GM21576 (cell line): ENCODE data around the gene INPP5D.
"Not testable (repeated sequence)": the region's sequence is repeated elsewhere in the genome, so short reads cannot be mapped to it uniquely, and the experiment has no call there.

Experiments used
- ATAC-seq: cut with Tn5 transposase; IDR thresholded peaks from one replicate; pipeline ENCODE4 v1.9.1; 2021; ENCODE audit warnings: mild to moderate bottlenecking, moderate library complexity; ENCODE audit not compliant: unreplicated experiment

INPP5D gene

DNA sequence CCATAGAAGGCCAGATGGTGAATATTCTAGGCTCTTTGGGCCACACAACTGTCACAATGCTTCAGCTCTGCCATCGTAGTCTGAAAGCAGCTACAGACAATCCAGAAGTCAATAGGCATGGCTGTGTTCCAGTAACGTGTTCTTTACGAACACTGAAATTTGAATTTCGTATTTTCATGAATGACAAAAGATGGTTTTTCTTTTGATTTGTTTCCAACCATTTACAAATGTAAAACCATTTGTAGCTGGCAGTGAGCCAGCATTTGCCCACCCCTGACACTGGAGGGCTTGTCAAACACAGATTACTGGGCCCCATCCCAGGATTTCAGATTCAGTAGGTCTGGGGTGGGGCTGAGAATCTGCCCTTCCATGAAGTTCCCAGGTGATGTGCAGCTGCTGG lies 108.3 kb downstream of the INPP5D start:
- ATAC-seq = no peak

DNA sequence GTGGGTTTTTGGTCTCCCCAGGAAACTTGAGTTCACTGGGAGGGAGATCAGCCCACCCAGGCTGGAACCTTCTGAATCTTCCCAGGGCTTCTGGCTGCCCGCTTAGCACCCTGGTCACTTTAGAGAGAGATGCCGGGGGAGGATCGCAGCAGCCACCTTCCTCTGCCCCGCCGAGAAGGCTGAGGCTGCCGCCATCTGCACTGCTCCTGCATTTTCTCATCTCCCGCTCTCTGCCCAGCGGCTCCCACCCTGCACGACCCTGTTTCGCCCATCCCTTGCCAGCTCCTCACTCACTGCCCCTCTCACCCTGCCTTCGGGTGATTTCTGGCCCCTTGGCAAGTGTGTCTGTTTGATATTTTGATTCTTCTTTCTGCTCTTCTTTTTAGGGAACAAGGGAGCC lies 108.8 kb downstream of the INPP5D start:
- ATAC-seq = no peak

DNA sequence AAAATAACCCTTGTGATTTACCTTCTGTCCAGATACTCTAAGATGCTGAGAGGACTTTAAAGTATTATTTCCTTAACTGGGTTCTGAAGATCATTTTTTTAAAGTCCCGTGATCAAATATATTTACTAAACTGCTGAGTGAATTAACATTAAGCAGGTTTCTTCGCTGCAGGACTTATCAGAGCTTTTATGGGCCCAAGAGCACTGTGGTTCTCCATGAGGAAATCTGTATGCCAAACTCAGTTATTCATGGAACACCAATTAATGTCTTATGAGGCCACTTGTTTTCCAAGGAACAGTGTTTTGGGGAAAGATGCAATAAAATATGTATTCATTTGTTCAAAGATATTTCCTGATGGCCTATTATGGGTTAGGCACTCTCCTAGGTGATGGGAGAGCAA lies 111.2 kb downstream of the INPP5D start:
- ATAC-seq = no peak

DNA sequence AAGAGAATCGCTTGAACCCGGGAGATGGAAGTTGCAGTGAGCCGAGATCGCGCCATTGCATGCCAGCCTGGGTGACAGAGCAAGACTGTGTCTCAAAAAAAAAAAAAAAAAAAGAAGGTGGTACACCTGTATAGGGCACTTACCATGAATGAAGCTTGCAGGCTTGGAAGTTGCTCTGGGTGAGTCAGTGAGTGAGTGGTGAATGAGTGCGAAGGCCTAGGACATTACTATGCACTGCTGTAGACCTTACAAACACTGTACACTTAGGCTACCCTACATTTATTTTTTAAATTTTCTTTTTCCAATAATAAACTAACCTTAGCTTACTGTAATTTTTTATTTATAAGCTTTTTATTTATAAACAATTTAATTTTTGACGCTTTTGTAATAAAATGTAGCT lies 113.0 kb downstream of the INPP5D start:
- no peak for ATAC-seq

DNA sequence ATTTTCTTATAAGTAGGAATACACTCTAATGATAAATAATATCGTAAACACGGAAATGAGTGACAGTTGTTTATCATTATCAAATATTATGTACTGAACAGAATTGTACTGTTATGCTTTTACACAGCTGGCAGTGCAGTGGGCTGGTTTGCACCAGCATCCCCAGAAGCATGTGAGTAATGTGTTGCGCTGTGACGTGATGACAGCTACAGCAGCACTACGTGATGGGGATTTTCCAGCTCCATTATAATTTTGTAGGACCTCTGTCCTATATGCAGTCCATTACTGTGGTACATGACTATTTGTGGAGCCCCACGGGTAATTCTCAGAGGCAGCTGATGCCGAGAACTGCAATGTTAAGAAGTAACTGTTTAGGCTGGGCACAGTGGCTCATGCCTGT lies 114.0 kb downstream of the INPP5D start:
- ATAC-seq = no peak

DNA sequence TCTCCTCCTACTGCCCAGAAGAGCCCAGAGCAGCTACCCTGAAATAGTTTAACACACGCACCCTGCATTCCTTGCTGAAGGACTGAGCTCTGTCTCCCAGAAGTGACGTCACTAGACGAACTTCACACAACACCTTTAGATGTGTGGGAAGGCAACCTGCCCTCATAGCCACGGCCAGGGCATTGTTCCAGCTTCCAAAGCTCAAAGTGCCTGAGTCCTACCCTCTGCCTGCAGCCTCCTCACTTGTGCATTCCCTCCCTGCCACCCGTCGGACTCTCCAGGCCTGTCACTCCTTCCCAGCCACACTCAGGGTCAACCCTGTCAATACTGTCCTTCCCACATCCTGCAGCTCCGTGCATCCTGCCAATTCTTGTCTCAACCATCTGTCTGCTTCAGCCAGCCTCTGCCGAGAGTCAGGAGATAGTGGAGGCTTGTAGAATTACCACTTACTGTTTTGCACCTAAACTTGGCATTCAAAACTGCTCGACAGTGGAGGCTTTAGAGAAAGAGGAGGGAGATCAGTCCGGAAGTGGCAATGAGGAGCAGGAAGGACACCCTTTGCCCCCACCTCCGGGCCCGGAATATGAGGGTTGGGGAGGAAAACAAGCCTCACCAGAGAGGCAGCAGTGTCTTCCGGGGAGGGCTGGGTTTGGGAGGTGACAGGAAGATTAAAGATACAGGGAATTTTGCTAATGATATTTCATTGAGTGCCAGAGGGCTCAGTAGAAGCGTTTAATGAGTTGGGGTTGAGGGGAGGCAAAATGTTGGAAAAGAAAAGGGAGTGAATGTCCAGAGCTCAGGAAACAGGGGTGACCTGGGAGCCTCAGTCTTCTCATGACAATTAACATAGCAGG lies 119.1 kb downstream of the INPP5D start:
- ATAC-seq = no peak

DNA sequence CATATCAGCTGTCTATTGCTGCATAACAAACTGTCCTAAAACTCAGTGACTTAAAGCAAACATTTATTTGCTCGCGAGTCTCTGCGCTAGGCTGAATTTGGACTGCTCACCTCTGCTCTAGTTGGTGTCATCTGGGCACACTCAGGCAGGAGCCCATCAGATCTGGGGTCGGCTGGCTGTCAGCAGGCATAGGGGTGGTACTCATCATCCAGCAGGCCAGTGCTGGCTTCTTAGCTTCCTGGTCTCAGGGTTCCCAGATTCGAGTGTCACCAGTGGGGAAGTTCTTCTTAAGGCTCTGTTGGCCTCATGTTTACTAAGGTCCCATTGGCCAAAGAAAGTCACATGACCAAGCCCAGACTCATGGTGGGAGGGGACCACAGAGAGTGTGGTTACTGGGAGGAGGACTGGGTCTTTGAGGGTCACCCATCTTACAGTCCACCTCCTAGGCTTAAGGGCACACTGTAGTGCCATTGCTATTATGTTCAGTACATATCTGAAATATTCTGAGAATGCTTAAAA lies 119.8 kb downstream of the INPP5D start:
- no peak for ATAC-seq

DNA sequence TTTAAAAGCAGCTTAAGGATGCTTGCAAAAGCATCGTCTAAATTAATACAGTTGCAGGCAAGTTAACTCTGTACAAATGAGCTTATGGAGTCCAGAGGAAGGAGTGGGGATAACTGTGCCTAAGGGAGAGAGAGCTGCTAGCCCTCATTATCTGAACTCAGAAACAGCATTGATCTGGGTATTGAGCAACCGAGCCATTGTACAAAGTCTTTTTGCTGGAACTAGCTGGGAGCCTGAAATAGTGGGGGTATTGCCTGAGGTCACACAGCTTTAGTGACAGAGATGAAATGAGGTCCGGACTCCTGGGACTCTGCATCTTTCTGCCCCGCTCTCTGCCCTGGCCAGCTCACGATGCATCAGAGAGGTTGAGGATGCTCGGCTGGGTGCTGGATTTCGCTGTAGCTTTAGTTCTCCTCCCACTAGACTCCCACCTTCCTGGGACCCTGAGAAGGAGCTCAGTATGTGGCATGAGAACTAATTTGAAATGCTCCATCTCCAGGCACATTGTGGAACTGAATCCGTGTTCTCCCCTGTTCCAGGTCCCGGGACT lies 123.8 kb downstream of the INPP5D start:
- no peak for ATAC-seq

DNA sequence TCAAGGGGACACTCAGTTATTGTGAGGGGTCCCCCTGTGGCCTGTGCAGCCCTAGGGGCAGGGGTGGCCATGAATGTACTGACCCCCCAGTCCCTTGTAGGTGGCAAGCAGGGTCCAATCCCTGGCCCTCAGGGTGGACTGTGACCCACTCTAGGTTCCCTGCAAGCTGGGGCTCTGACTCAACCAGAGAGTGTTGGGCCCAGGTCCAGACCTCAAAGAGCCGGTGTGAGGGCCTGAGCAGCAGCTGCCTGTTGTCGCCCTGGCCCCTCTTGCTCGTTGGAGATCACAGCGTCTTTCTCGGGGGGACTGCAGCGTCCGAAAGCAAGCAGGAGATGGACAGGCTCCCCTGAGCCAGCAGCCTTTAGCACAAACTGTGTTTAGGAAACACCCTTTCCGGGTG lies 124.5 kb downstream of the INPP5D start:
- ATAC-seq = no peak

DNA sequence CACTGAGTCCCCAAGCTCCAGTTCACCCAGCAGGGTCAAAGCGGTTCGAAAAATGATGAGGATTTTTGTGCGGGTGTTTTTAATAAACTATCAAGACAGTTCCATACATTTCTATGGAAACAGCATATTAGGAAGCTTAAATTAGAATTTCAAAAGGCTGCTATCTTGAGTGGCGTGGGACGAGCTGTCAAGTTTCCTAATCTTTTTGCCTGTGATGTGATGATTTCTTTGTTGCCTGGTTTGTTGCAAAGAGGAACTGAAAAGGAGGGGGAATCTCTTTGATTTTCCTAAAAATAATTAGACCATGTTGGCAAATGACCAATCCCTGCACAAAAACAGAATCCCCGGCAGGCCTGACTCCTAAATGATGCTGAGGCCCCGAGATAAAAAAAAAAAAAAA lies 125.2 kb downstream of the INPP5D start:
- no peak for ATAC-seq

DNA sequence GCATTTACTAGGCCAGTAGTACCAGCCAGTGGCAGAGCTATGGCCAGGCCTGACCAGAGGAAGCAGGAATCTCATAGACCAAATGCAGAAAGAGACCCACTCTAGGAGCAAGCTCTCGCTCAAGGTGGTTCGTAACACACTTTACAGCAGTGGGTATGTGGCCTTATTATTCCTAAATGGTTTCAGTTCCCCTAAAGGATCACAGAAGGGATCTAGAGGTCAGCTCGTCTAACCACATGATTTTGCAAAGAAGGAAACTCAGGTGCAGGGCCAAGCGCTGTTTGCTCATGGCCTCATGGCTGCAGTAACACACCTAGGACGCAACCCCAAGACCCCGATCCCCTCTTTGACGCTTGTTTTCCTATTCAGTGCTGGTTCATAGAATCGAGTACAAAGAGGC lies 125.8 kb downstream of the INPP5D start:
- no peak for ATAC-seq

DNA sequence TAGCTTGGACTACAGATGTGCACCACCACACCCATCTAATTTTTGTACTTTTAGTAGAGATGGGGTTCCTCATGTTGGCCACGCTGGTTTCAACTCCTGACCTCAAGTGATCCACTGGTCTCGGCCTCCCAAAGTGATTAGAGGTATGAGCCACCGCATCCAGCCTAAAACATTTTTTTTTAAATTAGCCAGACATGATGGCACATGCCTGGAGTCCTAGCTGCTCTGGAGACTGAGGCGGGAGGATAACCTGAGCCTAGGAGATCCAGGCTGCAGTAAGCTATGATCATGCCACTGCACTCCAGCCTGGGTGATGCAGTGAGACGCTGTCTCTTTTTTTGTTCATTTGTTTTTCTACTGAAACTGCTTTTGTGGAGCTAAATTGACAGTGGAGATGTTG lies 126.7 kb downstream of the INPP5D start:
- ATAC-seq = no peak

DNA sequence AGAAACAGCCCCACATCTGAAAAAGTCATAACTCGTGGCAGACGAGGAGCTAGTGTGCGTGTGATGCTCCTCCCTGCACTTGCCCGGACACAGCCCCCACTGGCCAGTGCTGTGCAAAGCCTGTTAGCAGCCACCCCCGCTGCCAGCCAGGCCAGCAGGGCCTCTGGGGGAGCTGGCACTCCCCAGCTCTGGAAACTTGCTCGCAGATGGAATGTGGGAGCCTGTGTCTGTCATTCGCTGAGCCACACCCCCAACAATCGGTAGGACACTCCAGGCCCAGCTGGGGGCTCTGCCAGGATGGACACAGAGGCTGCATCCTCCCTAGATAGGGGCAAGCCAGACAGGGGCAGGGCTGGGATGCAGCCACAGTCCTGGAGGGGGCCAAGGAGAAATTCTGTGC lies 128.9 kb downstream of the INPP5D start:
- no peak for ATAC-seq

DNA sequence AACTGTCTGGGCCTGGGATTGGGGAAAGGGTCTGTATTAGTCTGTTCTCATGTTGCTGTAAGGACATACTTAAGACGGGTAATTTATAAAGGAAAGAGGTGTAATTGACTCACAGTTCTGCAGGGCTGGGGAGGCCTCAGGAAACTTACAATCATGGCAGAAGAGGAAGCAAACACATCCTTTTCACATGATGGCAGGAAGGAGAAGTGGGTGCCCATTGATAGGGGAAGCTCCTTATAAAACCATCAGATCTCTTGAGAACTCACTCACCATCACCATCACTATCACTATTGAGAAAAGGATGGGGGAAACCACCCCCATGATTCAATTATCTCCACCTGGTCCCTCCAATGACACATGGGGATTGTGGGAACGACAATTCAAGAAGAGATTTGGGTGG lies 130.9 kb downstream of the INPP5D start:
- not testable (repeated sequence) for ATAC-seq

DNA sequence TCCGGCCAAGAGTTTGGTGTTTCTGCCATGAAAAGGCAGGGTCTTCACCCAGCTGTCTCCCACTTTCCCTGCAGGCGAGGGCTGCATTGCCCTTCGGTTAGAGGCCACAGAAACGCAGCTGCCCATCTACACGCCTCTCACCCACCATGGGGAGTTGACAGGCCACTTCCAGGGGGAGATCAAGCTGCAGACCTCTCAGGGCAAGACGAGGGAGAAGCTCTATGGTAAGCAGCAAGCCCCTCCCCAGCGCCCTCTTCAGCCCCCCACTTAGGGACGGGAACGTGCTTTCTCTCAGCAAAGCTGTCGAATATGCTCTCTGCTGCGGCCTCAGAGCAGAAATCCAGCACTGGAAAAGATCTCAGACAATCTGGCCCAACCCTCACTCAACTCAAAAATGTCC lies 133.6 kb downstream of the INPP5D start:
- ATAC-seq = no peak

DNA sequence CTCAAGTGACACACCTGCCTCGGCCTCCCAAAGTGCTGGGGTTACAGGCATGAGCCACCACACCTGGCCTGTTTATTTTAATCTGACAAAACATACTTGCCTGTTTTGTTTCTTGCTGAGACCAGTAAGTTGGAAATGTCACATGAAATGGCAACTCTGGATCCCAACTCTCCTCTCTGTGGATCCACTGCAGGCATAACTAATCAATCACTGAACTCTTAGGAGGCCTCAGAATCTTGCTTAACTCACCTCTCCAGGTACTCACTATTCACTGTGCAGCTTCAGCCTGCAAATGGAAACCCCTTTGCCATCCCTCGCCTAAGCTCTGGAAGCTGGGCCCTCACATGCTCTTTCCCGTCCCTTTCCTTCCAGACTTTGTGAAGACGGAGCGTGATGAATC lies 134.9 kb downstream of the INPP5D start:
- no peak for ATAC-seq

DNA sequence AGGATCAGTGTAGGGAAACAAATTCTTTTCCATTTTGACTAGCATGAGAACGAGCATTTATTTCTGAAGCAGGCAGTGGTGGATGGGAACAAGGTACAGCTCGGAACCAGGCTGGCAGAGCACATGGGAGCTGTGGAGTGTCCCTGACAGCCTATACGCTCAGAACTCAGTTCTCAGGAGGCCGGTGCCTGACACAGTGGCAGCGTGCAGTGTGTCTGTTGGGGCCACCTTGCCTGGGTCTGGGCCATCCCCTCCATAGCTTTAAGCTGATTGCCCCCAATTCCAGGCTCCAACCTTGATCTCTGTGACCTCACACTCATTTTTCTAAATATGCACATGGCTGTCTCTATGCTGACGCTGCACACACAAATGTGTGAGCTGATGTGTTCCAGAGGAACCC lies 136.9 kb downstream of the INPP5D start:
- no peak for ATAC-seq

DNA sequence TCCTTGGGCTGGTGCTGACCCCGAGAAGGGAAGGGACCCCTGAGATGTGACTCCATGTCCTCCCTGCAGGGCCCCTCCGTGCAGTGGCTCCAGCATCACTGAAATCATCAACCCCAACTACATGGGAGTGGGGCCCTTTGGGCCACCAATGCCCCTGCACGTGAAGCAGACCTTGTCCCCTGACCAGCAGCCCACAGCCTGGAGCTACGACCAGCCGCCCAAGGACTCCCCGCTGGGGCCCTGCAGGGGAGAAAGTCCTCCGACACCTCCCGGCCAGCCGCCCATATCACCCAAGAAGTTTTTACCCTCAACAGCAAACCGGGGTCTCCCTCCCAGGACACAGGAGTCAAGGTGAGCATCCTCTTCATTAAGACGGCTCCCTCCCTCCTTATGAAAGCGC lies 137.9 kb downstream of the INPP5D start:
- ATAC-seq = no peak

DNA sequence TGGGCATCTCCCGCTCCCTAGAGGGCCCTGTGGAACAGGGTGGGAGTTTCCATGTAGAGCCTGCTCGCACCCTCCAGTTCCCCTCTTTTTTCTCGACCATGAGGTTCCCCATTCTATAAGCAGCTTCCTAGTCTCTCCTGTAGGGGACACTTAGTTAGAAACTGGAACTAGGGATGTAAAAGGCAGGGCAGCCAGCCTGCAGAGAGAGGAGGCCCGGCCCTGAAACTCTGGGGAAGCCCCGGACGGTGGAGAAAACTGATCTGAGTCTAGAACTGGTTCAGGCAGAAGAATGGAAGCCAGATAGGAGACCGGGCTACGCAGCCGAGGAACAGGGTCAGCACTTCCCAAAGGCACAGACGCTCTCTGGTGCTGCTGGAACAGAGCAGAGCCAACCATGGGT lies 139.7 kb downstream of the INPP5D start:
- no peak for ATAC-seq

DNA sequence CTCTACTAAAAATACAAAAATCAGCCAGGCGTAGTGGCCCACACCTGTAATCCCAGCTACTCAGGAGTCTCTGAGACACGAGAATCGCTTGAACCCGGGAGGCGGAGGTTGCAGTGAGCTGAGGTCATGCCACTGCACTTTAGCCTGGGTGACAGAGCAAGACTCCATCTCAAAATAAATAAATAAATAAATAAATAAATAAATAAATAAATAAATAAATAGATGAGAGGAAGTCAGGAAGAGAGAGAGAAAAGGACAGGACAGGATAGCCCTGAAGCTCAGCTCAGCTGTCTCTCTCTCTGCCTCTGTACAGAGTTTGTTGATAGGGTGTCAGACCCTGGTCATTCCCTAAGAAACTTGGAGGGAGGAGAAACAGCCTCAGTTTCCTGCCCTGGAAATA lies 140.6 kb downstream of the INPP5D start:
- not testable (repeated sequence) for ATAC-seq

DNA sequence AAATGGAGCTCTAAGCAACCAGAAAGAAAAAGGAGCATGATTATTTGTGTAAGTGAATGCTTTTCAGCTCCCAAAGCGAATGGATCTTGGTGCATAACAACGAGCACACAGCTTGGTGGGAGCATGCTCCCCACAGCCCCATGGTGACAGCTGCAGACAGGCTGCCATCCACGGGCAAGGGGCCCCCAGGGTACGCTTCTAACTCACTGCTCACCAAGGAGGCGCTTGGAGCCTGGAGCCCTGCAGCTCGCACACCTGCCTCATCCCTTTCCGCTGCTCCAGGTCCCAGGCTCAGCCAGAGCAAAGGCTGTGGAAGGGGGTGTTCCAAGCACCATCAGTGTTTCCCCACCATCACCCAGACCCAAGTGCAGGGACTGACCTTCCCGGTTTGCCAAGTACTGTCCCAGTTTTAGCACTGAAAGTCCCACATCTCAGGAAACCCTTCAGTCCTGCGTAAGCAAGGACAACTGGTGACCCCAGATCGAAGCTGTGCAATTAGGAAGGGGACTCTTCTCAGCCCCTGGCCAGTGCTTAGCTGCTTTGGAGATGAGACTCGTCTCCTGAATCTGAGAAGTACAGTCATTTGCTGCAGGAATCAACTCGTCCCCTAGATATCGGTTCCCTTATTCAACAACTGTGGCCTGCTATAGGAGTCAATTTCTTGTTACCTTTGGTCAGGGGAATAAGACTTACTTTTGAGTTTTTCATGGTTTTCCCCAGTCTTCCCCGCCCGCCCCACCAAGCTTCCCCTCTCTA lies 141.3 kb downstream of the INPP5D start:
- no peak for ATAC-seq

DNA sequence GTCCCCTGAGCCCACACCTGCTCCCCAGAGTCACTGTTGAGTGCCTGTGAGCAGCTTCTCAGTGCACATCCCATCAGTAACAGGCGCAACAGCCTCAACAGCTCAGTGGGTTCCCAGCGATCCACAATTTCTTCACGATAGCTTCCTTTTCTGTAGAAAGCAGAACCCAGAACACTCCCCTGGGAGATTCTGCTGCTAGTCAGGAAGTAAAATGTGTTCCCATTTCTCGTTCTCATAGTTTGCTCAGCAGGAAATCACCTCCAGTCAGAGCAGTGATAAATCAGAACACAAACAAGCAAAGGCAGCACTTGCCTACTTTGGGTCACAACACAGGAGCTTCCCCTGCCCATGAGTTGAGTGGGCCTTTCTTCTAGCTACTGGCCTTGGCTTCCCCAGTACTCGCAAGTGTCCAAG lies 142.4 kb downstream of the INPP5D start:
- ATAC-seq = no peak
